Measurements from ENCODE around the gene YLPM1.

YLPM1 gene

DNA sequence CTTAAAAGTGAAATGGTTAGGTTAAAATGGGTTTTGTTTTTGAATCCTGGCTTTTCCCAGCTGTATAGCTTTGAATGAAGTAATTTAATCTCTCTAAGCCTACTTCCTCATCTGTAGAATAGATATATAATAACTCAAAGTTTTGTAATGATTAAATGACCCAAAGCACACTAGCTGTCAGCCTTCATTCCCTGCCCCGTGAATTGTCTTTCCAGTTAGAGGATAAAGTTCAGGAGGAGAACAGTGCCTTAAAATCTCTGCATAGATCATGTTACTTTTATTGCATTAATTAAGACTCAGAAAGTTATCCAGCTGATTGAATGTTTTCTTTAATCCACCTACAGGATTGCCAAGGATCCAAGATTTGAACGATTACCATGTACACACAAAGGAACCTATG, 30.7 kb upstream of the YLPM1 start:
- H3K4me3 ChIP-seq (ENCODE audit: severe bottlenecking): no peak overlapping the region
- H3K36me3 ChIP-seq (ENCODE audit: low read depth): peaks cover 78% of the 10 kb centered on the region
- H3K9me3 ChIP-seq (ENCODE audit: severe bottlenecking): no peaks in the 10 kb centered on the region
- H3K27me3 ChIP-seq (ENCODE audit: insufficient read depth, poor library complexity, severe bottlenecking): no peaks in the 10 kb centered on the region
- no peak overlapping the region for H3K27ac ChIP-seq (ENCODE audit: poor library complexity, severe bottlenecking)
- H3K4me1 ChIP-seq (ENCODE audit: insufficient read depth, poor library complexity, severe bottlenecking): no peaks in the 10 kb centered on the region
- DNase-seq (ENCODE audit: low spot score) (no peak), ATAC-seq (ENCODE audit: low read depth) (no peak)
- TF ChIP-seq, protein P1, sequence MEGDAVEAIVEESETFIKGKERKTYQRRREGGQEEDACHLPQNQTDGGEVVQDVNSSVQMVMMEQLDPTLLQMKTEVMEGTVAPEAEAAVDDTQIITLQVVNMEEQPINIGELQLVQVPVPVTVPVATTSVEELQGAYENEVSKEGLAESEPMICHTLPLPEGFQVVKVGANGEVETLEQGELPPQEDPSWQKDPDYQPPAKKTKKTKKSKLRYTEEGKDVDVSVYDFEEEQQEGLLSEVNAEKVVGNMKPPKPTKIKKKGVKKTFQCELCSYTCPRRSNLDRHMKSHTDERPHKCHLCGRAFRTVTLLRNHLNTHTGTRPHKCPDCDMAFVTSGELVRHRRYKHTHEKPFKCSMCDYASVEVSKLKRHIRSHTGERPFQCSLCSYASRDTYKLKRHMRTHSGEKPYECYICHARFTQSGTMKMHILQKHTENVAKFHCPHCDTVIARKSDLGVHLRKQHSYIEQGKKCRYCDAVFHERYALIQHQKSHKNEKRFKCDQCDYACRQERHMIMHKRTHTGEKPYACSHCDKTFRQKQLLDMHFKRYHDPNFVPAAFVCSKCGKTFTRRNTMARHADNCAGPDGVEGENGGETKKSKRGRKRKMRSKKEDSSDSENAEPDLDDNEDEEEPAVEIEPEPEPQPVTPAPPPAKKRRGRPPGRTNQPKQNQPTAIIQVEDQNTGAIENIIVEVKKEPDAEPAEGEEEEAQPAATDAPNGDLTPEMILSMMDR (IDR thresholded peaks at IDR 0.05; ENCODE audit: poor library complexity, severe bottlenecking): no peak

DNA sequence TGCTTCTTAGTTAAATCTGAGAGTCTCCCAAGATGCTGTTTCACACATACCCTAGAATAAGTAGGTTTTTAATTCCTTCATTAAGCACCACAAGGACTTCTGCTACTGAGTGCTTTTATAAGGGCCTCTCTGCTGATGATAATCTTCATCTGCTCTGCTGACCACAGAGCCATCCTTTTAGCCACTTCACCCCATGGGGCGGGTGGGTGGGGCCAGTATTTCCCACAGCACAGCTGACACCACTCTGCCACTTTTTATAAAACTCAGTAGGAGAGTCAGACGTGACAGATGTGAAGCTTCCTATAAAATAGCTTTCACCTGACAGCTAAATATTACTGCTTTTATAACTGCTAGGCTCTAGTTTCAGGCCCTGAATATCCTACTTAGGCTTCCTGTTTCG, 29.9 kb upstream of the YLPM1 start:
- ATAC-seq (ENCODE audit: low read depth) (no peak), DNase-seq (ENCODE audit: low spot score) (no peak)
- H3K9me3 ChIP-seq (ENCODE audit: severe bottlenecking): no peaks in the 10 kb centered on the region
- no peaks in the 10 kb centered on the region for H3K4me1 ChIP-seq (ENCODE audit: insufficient read depth, poor library complexity, severe bottlenecking)
- no peaks in the 10 kb centered on the region for H3K27me3 ChIP-seq (ENCODE audit: insufficient read depth, poor library complexity, severe bottlenecking)
- H3K4me3 ChIP-seq (ENCODE audit: severe bottlenecking): no peak overlapping the region
- H3K27ac ChIP-seq (ENCODE audit: poor library complexity, severe bottlenecking): no peak overlapping the region
- peaks cover 77% of the 10 kb centered on the region for H3K36me3 ChIP-seq (ENCODE audit: low read depth)
- TF ChIP-seq, protein P1 (IDR thresholded peaks at IDR 0.05; ENCODE audit: poor library complexity, severe bottlenecking): no peak

DNA sequence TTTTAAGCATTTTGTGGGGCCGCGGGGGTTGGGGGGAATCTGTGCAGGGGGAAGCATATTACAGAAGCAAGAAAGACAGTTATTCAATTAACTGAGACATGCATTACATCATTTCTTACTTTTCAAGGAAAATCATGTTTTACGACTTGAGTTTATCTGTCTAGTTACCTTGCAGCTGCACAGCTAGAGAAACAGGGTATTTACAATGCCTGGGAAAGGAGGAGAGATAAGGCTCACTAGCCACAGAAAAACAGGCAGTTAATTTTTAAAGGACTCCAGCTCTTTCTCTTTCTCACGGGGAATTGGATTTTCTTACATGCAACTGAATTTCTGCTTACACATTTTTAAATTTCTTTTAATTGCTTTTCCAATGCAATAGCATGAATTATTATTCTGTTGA, 28.0 kb upstream of the YLPM1 start:
- Histone ChIP-seq H3K9me3 (ENCODE audit: severe bottlenecking) (no peaks in the 10 kb centered on the region), H3K27me3 (ENCODE audit: insufficient read depth, poor library complexity, severe bottlenecking) (no peaks in the 10 kb centered on the region), H3K36me3 (ENCODE audit: low read depth) (peaks cover 80% of the 10 kb centered on the region), H3K4me1 (ENCODE audit: insufficient read depth, poor library complexity, severe bottlenecking) (no peaks in the 10 kb centered on the region), H3K27ac (ENCODE audit: poor library complexity, severe bottlenecking) (no peak overlapping the region), H3K4me3 (ENCODE audit: severe bottlenecking) (no peak overlapping the region)
- ATAC-seq (ENCODE audit: low read depth) (no peak), DNase-seq (ENCODE audit: low spot score) (no peak)
- TF ChIP-seq, protein P1 (IDR thresholded peaks at IDR 0.05; ENCODE audit: poor library complexity, severe bottlenecking): no peak

DNA sequence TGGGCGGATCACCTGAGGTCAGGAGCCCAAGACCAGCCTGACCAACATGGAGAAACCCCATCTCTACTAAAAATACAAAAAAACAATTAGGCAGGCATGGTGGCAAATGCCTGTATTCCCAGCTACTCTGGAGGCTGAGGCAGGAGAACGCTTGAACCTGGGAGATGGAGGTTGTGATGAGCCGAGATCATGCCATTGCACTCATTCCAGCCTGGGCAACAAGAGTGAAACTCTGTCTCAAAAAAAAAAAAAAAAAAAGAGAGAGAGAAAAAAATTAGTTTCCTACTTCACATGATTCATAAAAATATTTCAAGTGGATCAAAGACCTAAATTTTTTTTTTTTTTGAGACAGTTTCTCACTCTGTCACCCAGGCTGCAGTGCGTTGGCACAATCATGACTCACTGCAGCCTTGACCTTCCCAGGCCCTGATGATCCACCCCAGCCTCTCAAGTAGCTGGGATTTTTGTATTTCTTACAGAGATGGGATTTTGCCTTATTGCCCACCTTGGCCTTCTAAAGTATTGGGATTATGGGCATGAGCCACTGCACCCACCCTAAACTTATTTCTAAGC, 25.3 kb upstream of the YLPM1 start:
- no peak for DNase-seq (ENCODE audit: low spot score)
- no peaks in the 10 kb centered on the region for H3K9me3 ChIP-seq (ENCODE audit: severe bottlenecking)
- TF ChIP-seq, protein P1 (IDR thresholded peaks at IDR 0.05; ENCODE audit: poor library complexity, severe bottlenecking): no peak
- ATAC-seq (ENCODE audit: low read depth): peak; percentile 53; the same call in 1 of the 3 replicates
- H3K4me3 ChIP-seq (ENCODE audit: severe bottlenecking): no peak overlapping the region
- H3K4me1 ChIP-seq (ENCODE audit: insufficient read depth, poor library complexity, severe bottlenecking): no peaks in the 10 kb centered on the region
- H3K27me3 ChIP-seq (ENCODE audit: insufficient read depth, poor library complexity, severe bottlenecking): no peaks in the 10 kb centered on the region
- H3K27ac ChIP-seq (ENCODE audit: poor library complexity, severe bottlenecking): no peak overlapping the region
- H3K36me3 ChIP-seq (ENCODE audit: low read depth): peaks cover 61% of the 10 kb centered on the region

DNA sequence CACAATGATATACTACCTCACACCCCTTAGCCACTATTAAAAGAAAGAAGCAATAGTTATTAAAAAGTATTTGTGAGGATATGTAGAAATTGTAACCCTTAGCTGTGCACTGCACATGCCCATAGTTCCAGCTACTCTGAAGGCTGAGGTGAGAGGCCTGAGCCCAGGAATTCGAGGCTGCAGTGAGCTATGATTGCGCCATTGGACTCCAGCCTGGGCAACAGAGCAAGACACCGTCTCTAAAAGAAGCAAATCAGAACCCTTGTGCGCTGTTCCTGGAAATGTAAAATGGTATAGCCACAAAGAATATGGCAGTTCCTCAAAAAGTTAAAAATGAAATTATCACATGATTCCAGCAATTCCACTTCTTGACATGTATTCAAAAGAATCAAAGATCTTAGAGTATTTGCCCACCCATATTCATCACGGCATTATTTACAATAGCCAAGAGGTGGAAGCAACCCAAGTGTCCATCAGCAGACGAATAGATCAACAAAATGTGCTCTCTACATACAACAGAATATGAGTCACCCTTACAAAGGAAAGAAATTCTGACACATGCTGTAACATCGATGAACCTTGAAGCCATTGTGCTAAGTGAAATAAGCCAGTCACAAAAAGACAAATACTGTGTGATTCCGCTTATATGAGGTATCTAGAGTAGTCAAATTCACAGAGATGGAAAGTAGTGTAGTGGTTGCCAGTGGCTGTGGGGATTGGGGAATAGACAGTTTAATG, 23.7 kb upstream of the YLPM1 start:
- DNase-seq (ENCODE audit: low spot score) (no peak), ATAC-seq (ENCODE audit: low read depth) (peak; percentile 29; the same call in 1 of the 3 replicates)
- H3K27ac ChIP-seq (ENCODE audit: poor library complexity, severe bottlenecking): no peak overlapping the region
- peaks cover 48% of the 10 kb centered on the region for H3K36me3 ChIP-seq (ENCODE audit: low read depth)
- TF ChIP-seq, protein P1 (IDR thresholded peaks at IDR 0.05; ENCODE audit: poor library complexity, severe bottlenecking): no peak
- no peaks in the 10 kb centered on the region for H3K9me3 ChIP-seq (ENCODE audit: severe bottlenecking)
- H3K4me3 ChIP-seq (ENCODE audit: severe bottlenecking): no peak overlapping the region
- no peaks in the 10 kb centered on the region for H3K27me3 ChIP-seq (ENCODE audit: insufficient read depth, poor library complexity, severe bottlenecking)
- no peaks in the 10 kb centered on the region for H3K4me1 ChIP-seq (ENCODE audit: insufficient read depth, poor library complexity, severe bottlenecking)

All from RWPE2 (cell line).